ENCODE measurements around the gene TXNRD3.
A peak's percentile ranks its signal among the peaks of the same experiment; 100 is the strongest.

TXNRD3 gene

GRCh38 chr3:126654571-126655383 lies at the start of gene TXNRD3:
TXNRD3 (minus strand) TSS chr3:126655124.
- no peaks in the 10 kb centered on the region for H3K9me2 ChIP-seq (replicated peaks; ENCODE audit: control insufficient read depth, low read length)
- no peaks in the 10 kb centered on the region for H3K9me3 ChIP-seq (ENCODE audit: control insufficient read depth, insufficient read depth, low read length)
- H3K27ac ChIP-seq (ENCODE audit: low read depth, low read length): no peak within 1 kb of the TSS
- H4K20me1 ChIP-seq (ENCODE audit: control insufficient read depth, insufficient read depth, low read depth, low read length): no peaks in the 10 kb centered on the region
- no peak for TF ChIP-seq EZH2phosphoT487 (IDR thresholded peaks at IDR 0.05; ENCODE audit: borderline replicate concordance, low read length)
- TF ChIP-seq CTCF (IDR thresholded peaks at IDR 0.05; ENCODE audit: low read depth, low read length, poor library complexity, severe bottlenecking): no peak
- H3K27me3 ChIP-seq (ENCODE audit: control insufficient read depth, low read length): no peaks in the 10 kb centered on the region
- no peaks in the 10 kb centered on the region for H3F3A ChIP-seq (ENCODE audit: control insufficient read depth, insufficient read depth)
- no peak within 1 kb of the TSS for H3K4me3 ChIP-seq (ENCODE audit: low read length)
- no peaks in the 10 kb centered on the region for H3K36me3 ChIP-seq (ENCODE audit: control insufficient read depth, low read length)
- no peak within 1 kb of the TSS for H3K4me2 ChIP-seq (ENCODE audit: low read length)
- no peaks in the 10 kb centered on the region for H3K4me1 ChIP-seq (ENCODE audit: control insufficient read depth, low read length)
- no peaks in the 10 kb centered on the region for H3K79me2 ChIP-seq (ENCODE audit: control insufficient read depth, low read length)

GRCh38 chr3:126703512-126704493 lies 48.9 kb upstream of the TXNRD3 start, which contains the start of gene CHCHD6:
CHCHD6 (plus strand) TSS chr3:126704240; CDS start chr3:126704313, 73 bp downstream.
- Histone ChIP-seq H3K36me3 (ENCODE audit: control insufficient read depth, low read length) (no peaks in the 10 kb centered on the region), H3K27me3 (ENCODE audit: control insufficient read depth, low read length) (0 out of 2 replicates have a peak, but pooled peaks cover 6% of the 10 kb centered on the region), H3K9me3 (ENCODE audit: control insufficient read depth, insufficient read depth, low read length) (peaks cover 5% of the 10 kb centered on the region), H3K79me2 (ENCODE audit: control insufficient read depth, low read length) (peaks cover 12% of the 10 kb centered on the region), H3K4me3 (ENCODE audit: low read length) (peak within 1 kb of the TSS; percentile 79), H3F3A (ENCODE audit: control insufficient read depth, insufficient read depth) (no peaks in the 10 kb centered on the region), H4K20me1 (ENCODE audit: control insufficient read depth, insufficient read depth, low read depth, low read length) (no peaks in the 10 kb centered on the region), H3K4me2 (ENCODE audit: low read length) (peak within 1 kb of the TSS; percentile 87), H3K4me1 (ENCODE audit: control insufficient read depth, low read length) (peaks cover 17% of the 10 kb centered on the region), H3K9me2 (replicated peaks; ENCODE audit: control insufficient read depth, low read length) (no peaks in the 10 kb centered on the region), H3K27ac (ENCODE audit: low read depth, low read length) (no peak within 1 kb of the TSS)
- peak; percentile 31 for TF ChIP-seq CTCF (IDR thresholded peaks at IDR 0.05; ENCODE audit: low read depth, low read length, poor library complexity, severe bottlenecking)
- no peak for TF ChIP-seq EZH2phosphoT487 (IDR thresholded peaks at IDR 0.05; ENCODE audit: borderline replicate concordance, low read length)

GRCh38 chr3:126699011-126699410 lies 44.1 kb upstream of the TXNRD3 start:
- H3K36me3 ChIP-seq (ENCODE audit: control insufficient read depth, low read length): no peaks in the 10 kb centered on the region
- no peaks in the 10 kb centered on the region for H3K9me2 ChIP-seq (replicated peaks; ENCODE audit: control insufficient read depth, low read length)
- H3K4me3 ChIP-seq (ENCODE audit: low read length): no peak overlapping the region
- no peak overlapping the region for H3K27ac ChIP-seq (ENCODE audit: low read depth, low read length)
- no peaks in the 10 kb centered on the region for H3F3A ChIP-seq (ENCODE audit: control insufficient read depth, insufficient read depth)
- no peak overlapping the region for H3K4me2 ChIP-seq (ENCODE audit: low read length)
- H4K20me1 ChIP-seq (ENCODE audit: control insufficient read depth, insufficient read depth, low read depth, low read length): no peaks in the 10 kb centered on the region
- H3K27me3 ChIP-seq (ENCODE audit: control insufficient read depth, low read length): peaks cover 13% of the 10 kb centered on the region
- H3K4me1 ChIP-seq (ENCODE audit: control insufficient read depth, low read length): peaks cover 9% of the 10 kb centered on the region
- H3K9me3 ChIP-seq (ENCODE audit: control insufficient read depth, insufficient read depth, low read length): peaks cover 5% of the 10 kb centered on the region
- no peaks in the 10 kb centered on the region for H3K79me2 ChIP-seq (ENCODE audit: control insufficient read depth, low read length)
- TF ChIP-seq CTCF (IDR thresholded peaks at IDR 0.05; ENCODE audit: low read depth, low read length, poor library complexity, severe bottlenecking): no peak
- no peak for TF ChIP-seq EZH2phosphoT487 (IDR thresholded peaks at IDR 0.05; ENCODE audit: borderline replicate concordance, low read length)

Data from DOHH2 (cell line).